ENCODE data around the gene HEATR3.

HEATR3 gene, protein sequence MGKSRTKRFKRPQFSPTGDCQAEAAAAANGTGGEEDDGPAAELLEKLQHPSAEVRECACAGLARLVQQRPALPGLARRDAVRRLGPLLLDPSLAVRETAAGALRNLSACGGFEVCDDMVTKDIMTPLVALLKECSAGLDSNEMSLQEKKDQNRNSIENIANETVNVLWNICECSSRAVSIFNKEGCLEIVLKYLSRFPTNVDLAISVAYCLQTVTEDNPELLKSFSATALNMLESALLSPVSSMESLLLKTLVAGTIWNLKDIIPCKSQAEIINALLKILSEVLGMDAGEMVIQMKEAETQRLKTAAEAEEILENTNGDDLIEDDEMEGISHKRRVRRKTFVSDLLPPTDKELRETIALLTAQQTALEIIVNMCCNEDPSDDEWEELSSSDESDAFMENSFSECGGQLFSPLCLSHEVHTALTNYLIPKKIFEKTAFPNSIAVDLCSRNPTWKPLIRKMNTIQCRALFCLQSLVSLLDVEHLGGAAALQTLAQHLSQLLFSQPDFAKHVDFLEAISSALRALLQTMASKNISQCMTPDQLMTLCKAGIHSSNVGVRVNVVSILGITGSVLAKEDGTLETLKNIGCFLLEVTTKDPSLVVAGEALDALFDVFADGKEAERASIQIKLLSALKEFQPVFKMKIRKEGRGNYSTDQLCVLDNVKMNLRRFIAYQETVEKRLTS

DNA sequence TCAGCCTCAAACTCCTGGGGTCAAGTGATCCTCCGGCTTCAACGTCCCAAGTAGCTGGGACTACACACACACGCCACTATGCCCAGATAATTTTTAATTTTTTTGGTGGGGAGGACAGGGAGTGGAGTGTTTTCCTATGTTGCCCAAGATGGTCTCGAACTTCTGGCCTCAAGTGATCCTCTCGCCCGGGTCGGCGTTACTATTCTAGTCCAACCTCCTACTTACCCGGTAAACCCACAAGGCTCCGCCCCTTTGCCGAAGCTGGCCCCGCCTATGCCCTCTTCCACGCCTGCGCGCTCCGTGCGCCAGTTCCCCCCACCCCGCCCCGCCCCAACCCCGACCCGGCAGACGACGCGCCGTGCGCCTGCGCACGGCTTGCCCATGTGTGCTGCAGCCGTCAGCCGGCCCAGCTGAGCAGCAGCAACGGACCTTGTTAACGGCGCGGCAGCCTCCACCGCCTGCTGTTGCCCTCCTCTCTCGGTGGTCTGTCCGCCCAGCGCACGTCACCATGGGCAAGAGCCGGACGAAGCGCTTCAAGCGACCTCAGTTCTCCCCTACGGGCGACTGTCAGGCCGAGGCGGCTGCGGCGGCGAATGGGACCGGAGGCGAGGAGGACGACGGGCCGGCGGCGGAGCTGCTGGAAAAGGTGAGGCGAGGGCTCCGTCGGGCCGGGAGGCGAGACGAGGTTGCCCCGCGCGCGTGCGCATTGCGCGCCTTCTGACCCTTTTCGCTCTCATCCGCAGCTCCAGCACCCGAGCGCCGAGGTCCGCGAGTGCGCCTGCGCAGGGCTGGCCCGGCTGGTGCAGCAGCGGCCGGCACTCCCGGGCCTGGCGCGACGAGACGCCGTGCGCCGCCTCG lies at the start of gene HEATR3:
Gene HEATR3 (plus strand): TSS at position 347 of the 858 bp plus-strand sequence. CDS start 162 bp downstream, at position 509.
- Mint-ChIP-seq H3K4me1 (ENCODE audit: low read depth) (peaks cover 43% of the 10 kb centered on the region), H3K9me3 (ENCODE audit: low read depth) (no peaks in the 10 kb centered on the region), H3K27ac (peak within 1 kb of the TSS; percentile 91), H3K4me3 (peak within 1 kb of the TSS; percentile 90), H3K36me3 (no peaks in the 10 kb centered on the region), H3K27me3 (no peaks in the 10 kb centered on the region)

DNA sequence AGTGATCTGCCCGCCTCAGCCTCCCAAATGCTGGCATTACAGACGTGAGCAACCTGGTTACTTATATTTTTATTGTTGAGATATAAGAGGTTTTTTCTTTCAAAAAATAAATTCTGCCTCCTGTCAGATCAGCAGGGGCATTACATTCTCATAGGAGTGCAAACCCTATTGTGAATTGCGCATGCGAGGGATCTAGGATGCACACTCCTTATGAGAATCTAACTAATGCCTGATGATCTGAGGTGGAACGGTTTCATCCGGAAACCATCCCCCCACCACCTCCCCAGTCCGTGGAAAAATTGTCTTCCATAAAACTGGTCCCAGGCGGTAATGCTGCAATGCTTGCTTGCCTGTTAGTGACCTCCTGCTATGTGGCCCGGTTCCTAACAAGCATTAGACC lies 48.2 kb upstream of the HEATR3 start:
- Mint-ChIP-seq H3K9me3 (ENCODE audit: low read depth) (no peaks in the 10 kb centered on the region), H3K27ac (no peak overlapping the region)

DNA sequence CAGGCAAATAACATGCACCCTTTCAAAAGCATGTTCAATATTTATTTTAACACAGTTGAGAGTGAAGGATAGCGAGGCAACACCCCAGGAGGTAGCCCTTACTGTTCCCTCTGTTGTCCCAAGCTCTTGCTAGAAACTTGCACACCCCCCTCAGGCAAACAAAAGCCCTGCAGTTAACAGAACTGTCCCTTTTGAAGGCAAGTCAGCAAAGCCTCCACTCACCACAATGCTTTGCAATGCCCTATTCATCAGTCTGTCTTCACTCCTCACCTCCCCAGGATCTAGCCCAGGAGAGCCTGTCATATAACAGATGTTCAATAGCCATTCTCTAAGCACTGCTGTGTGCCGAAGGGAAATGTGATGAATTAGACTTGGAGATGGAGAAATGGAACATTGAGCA lies 44.2 kb upstream of the HEATR3 start:
- no peak overlapping the region for H3K4me3 Mint-ChIP-seq
- peaks cover 17% of the 10 kb centered on the region for H3K4me1 Mint-ChIP-seq (ENCODE audit: low read depth)
- no peak overlapping the region for H3K27ac Mint-ChIP-seq
- no peaks in the 10 kb centered on the region for H3K36me3 Mint-ChIP-seq
- H3K9me3 Mint-ChIP-seq (ENCODE audit: low read depth), result no peaks in the 10 kb centered on the region
- no peaks in the 10 kb centered on the region for H3K27me3 Mint-ChIP-seq

More for the DNA sequence above, 48.2 kb upstream of the HEATR3 start:
- Mint-ChIP-seq H3K36me3 (no peaks in the 10 kb centered on the region), H3K4me1 (ENCODE audit: low read depth) (no peaks in the 10 kb centered on the region), H3K27me3 (no peaks in the 10 kb centered on the region), H3K4me3 (no peak overlapping the region)

DNA sequence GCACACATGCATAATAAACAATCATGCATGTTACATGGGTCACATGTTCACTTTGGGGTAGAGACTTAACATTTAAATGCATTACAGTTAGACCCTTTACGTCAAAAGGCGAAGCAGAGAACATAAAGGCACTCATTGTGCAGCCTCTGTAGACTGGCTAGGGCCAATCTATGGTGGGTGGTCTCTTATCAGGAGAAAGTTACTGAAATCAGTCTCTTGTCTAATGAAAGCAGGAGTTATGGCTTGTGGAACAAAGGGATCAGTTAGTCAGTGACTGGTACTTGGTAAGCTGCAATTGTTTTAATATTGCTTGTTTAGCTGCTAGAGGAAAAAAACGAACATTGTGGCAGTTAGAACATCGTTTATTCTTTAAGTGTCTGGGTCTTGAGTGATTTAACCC lies 42.1 kb upstream of the HEATR3 start:
- H3K9me3 Mint-ChIP-seq (ENCODE audit: low read depth), result no peaks in the 10 kb centered on the region
- peak overlapping the region; percentile 10 for H3K4me3 Mint-ChIP-seq
- H3K4me1 Mint-ChIP-seq (ENCODE audit: low read depth), result peaks cover 24% of the 10 kb centered on the region
- H3K27me3 Mint-ChIP-seq, result no peaks in the 10 kb centered on the region
- peaks cover 2% of the 10 kb centered on the region for H3K36me3 Mint-ChIP-seq
- H3K27ac Mint-ChIP-seq, result no peak overlapping the region

DNA sequence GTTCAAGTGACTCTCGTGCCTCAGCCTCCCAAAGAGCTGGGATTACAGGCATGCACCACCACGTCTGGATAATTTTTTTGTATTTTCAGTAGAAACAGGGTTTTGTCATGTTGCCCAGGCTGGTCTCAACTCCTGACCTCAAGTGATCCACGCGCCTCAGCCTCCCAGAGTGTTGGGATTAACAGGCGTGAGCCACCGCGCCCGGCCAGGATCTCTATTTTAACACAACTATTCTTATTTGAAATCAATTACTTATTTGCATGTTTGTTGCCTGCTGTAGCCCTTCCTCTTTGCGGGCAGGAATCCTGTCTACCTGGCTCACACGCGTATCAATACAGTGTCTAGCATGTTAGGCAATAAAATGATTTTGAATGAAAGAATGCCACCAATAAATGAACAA lies 41.6 kb upstream of the HEATR3 start:
- Mint-ChIP-seq H3K4me1 (ENCODE audit: low read depth) (peaks cover 26% of the 10 kb centered on the region), H3K9me3 (ENCODE audit: low read depth) (no peaks in the 10 kb centered on the region), H3K36me3 (peaks cover 2% of the 10 kb centered on the region), H3K27ac (peak overlapping the region; percentile 89), H3K27me3 (no peaks in the 10 kb centered on the region), H3K4me3 (peak overlapping the region; percentile 97)

DNA sequence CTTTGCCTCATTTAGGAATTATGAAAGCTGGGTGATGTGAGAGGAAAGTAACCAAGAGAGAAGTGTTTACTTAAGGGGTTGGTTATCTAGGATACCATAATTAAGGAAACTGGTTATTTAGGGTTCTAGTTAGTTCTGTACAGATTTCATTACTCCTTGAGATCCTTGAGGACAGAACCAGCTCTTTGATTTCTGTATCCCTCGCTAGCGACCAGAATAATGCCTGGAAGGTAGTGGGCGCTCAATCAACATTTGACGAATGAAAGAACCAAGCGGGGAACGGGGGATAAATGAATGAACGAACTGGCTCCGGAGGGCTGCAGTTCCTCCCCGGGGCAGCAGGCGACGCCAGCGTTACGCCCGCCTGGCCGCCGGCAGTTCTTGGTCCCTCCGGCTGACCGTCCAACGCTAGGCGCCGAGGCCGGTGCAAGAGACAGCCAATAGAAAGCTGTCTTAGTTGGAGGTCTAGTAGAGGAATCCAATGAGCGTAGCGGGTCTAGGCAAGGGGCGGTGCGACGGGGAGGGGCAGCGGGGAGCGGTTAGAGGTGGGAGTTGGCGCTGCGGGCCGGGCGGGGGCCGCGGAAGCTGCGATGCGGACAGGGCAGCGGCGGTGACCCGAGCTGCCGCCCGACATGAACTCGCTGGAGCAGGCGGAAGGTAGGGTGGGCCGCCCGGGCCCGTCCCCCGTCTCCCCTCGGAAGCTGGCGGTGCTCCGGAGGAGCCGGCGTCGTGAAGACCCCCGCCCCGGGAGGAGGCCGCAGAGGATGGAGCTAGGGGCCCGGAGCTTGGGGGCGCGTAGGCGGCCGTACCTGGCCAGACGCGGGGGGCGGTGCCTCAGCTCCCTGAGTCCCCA lies 40.9 kb upstream of the HEATR3 start, which contains the start of gene CNEP1R1:
Gene CNEP1R1 (plus strand): TSS at position 542 of the 853 bp plus-strand sequence. CDS start 91 bp downstream, at position 633.
- Mint-ChIP-seq H3K27ac (peak within 1 kb of the TSS; percentile 89), H3K4me3 (peak within 1 kb of the TSS; percentile 97), H3K9me3 (ENCODE audit: low read depth) (no peaks in the 10 kb centered on the region), H3K36me3 (peaks cover 2% of the 10 kb centered on the region), H3K4me1 (ENCODE audit: low read depth) (peaks cover 26% of the 10 kb centered on the region), H3K27me3 (no peaks in the 10 kb centered on the region)

DNA sequence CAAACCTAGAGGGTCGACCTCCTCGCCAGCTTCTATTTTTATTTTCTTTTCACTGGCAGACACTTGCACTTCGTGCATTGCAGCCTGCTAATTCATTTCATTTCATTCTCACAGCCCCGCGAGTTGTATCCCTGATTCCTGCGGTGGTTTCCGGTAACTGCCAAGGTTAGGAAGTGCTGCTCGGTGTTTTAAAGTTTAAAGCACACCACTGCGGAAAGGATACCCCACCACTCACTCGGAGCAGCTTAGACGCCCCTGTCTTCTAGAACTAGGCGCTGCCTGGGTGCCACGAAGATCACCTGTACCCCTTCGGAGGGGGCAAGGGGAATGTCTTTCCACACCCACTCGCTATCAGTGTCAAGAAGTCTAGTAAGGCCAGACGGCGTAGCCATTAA lies 40.2 kb upstream of the HEATR3 start:
- Mint-ChIP-seq H3K27me3 (no peaks in the 10 kb centered on the region), H3K36me3 (peaks cover 2% of the 10 kb centered on the region), H3K27ac (peak overlapping the region; percentile 83), H3K4me1 (ENCODE audit: low read depth) (peaks cover 26% of the 10 kb centered on the region), H3K9me3 (ENCODE audit: low read depth) (no peaks in the 10 kb centered on the region), H3K4me3 (peak overlapping the region; percentile 97)

DNA sequence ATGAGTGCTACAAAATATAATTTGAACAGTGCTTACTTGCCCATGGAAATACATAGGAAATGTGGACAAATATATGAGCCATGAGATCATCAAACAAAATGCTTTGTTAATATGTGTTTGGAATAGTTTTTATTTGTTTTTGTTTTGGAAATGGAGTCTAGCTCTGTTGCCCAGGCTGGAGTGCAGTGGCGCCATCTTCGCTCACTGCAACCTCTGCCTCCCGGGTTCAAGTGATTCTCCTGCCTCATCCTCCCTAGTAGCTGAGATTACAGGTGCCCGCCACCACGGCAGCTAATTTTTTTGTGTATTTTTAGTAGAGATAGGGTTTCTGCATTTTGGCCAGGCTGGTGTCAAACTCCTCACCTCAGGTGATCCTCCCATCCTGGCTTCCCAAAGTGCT lies 37.9 kb upstream of the HEATR3 start:
- H3K4me3 Mint-ChIP-seq, result no peak overlapping the region
- H3K4me1 Mint-ChIP-seq (ENCODE audit: low read depth), result peaks cover 29% of the 10 kb centered on the region
- H3K27me3 Mint-ChIP-seq, result no peaks in the 10 kb centered on the region
- peak overlapping the region; percentile 50 for H3K27ac Mint-ChIP-seq
- peaks cover 2% of the 10 kb centered on the region for H3K36me3 Mint-ChIP-seq
- no peaks in the 10 kb centered on the region for H3K9me3 Mint-ChIP-seq (ENCODE audit: low read depth)

DNA sequence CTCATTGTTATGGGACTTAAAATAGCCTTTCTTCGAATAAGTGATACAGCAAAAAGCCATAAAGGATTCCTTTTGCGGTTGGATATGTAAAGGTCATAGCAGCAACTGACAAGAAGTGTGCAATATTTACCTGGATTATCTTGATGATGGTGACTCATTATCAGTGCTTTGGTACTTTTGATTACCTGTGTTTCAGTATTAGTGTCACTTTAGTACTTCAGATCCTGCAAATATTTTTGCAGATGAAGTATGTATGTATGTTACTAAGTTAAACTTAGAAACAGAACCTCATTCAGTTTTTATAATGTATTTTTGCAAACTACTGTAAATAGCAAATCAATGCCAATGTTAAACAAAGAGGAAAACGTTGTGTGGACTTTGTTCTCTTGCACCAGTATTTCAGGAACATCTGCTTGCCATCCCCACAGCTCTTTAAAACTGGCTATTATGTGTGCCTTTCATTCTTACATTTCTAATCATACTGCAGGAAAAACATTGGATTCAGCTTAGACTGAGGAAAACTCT lies 30.2 kb upstream of the HEATR3 start:
- no peaks in the 10 kb centered on the region for H3K9me3 Mint-ChIP-seq (ENCODE audit: low read depth)
- H3K36me3 Mint-ChIP-seq, result peaks cover 6% of the 10 kb centered on the region
- no peak overlapping the region for H3K4me3 Mint-ChIP-seq
- no peaks in the 10 kb centered on the region for H3K27me3 Mint-ChIP-seq
- H3K27ac Mint-ChIP-seq, result peak overlapping the region; percentile 12
- peaks cover 13% of the 10 kb centered on the region for H3K4me1 Mint-ChIP-seq (ENCODE audit: low read depth)

DNA sequence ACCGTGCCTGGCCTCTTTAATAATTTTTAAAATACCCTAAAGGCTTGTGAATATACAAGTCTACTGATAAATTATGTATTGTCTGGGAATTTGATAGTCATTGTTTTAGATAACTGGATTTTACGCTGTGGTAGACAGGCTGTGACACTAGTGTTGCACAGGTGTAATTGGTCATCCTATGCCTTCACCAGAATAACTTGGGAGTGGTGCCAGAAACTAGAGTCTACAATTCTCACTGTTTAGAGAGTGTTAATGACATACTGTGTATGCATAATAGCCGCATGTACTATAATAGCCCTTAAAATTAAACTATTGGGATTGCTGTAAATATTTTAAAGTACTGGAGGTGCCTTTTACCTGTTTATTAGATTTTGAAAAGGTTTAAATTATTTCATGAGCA lies 29.3 kb upstream of the HEATR3 start:
- Mint-ChIP-seq H3K27ac (no peak overlapping the region), H3K4me1 (ENCODE audit: low read depth) (peaks cover 11% of the 10 kb centered on the region), H3K36me3 (peaks cover 6% of the 10 kb centered on the region), H3K4me3 (no peak overlapping the region), H3K27me3 (no peaks in the 10 kb centered on the region), H3K9me3 (ENCODE audit: low read depth) (no peaks in the 10 kb centered on the region)

DNA sequence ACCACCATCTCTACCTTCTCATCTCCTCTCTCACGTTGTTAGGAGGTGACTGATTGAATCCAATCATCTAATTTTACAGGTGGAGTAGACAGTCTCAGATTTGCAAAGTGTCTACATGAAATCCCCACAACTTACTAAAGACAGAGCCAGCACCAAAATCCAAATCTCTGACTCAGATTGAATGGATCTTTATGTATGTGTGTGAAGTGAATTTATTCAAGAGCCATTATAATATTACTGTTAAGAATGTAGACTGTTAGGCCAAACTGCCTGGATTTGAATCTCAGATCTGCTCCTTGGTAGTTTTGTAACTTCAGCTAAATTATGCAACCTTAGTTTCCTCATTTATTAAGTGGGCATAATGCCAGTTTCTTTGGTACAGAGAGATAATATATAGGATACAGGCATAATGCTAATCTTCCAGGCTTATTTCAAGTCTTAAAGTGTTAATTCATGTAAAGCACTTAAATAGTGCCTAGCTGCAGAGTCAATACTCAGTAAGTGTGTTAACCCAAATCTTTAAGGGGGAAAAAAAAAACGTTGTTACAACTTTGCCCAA lies 28.0 kb upstream of the HEATR3 start:
- peaks cover 11% of the 10 kb centered on the region for H3K4me1 Mint-ChIP-seq (ENCODE audit: low read depth)
- no peak overlapping the region for H3K4me3 Mint-ChIP-seq
- no peaks in the 10 kb centered on the region for H3K27me3 Mint-ChIP-seq
- peaks cover 6% of the 10 kb centered on the region for H3K36me3 Mint-ChIP-seq
- H3K27ac Mint-ChIP-seq, result peak overlapping the region; percentile 46
- no peaks in the 10 kb centered on the region for H3K9me3 Mint-ChIP-seq (ENCODE audit: low read depth)

DNA sequence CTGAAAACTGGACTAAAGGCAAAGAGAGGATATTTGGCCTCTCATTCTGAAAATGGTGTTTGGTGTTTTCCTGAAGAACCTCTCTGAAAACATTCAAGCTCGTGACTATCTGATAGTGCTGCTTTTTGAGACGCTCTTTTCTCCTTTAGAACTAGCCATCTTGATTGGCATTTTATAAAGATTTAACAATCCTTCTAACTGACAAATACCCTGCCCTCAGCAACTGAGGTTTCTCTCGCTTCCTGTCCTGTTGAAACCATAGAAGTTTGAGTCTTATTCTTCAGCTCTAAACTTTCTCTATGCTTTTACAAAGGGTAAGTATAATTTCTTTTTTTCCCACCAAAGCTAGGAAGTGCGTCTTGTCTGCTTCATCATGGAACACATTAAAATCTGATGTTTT lies 27.5 kb upstream of the HEATR3 start:
- Mint-ChIP-seq H3K27me3 (no peaks in the 10 kb centered on the region), H3K4me3 (no peak overlapping the region), H3K9me3 (ENCODE audit: low read depth) (no peaks in the 10 kb centered on the region), H3K36me3 (peaks cover 6% of the 10 kb centered on the region), H3K4me1 (ENCODE audit: low read depth) (peaks cover 11% of the 10 kb centered on the region), H3K27ac (peak overlapping the region; percentile 41)

DNA sequence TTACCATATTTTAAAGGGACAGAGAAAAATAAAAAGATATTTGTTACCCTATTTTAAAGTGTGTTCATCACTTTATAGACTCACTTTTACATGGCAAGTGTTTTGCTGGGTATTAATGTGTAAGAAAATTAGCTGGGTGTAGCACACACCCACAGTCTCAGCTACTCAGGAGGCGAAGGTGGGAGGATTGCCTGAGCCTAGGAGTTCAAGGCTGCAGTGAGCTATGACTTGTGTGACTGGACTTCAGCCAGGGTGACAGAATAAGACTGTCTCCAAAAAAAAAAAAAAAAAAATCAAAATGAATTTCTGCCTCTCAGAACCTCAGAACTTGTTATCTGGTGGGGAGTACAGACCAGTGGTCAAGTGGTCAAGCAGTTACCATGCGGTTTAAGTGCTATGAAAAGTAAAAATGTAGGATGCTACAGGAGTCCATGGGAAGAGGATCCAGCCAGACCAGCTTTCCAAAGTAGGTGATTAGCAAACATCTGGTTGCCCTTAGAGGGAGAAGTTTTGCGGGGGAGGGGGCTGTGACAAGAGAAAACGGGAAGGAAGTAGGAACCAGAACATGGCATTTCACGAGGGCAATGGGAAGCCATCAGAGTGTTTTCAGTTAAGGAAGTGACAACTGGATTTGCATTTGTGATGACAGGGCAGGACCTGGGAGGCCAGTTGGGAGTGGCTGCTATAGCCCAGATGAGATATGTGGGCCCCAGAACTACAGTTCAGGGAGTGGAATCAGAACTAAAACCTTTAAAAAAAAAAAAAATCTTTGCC lies 26.8 kb upstream of the HEATR3 start:
- Mint-ChIP-seq H3K27ac (no peak overlapping the region), H3K4me1 (ENCODE audit: low read depth) (peaks cover 11% of the 10 kb centered on the region), H3K4me3 (no peak overlapping the region), H3K9me3 (ENCODE audit: low read depth) (no peaks in the 10 kb centered on the region), H3K36me3 (peaks cover 6% of the 10 kb centered on the region), H3K27me3 (no peaks in the 10 kb centered on the region)
